MV-4-11 (cell line): Measurements from ENCODE around the gene TPRG1L.
A peak's percentile ranks its signal among the peaks of the same experiment; 100 is the strongest.
"Not testable (repeated sequence)": the region's sequence is repeated elsewhere in the genome, so short reads cannot be mapped to it uniquely, and the experiment has no call there.

Experiments
- DNase-seq: peaks from one replicate; lab custom pipeline; 2025; lab: John Stamatoyannopoulos, UW

Gene TPRG1L

DNA sequence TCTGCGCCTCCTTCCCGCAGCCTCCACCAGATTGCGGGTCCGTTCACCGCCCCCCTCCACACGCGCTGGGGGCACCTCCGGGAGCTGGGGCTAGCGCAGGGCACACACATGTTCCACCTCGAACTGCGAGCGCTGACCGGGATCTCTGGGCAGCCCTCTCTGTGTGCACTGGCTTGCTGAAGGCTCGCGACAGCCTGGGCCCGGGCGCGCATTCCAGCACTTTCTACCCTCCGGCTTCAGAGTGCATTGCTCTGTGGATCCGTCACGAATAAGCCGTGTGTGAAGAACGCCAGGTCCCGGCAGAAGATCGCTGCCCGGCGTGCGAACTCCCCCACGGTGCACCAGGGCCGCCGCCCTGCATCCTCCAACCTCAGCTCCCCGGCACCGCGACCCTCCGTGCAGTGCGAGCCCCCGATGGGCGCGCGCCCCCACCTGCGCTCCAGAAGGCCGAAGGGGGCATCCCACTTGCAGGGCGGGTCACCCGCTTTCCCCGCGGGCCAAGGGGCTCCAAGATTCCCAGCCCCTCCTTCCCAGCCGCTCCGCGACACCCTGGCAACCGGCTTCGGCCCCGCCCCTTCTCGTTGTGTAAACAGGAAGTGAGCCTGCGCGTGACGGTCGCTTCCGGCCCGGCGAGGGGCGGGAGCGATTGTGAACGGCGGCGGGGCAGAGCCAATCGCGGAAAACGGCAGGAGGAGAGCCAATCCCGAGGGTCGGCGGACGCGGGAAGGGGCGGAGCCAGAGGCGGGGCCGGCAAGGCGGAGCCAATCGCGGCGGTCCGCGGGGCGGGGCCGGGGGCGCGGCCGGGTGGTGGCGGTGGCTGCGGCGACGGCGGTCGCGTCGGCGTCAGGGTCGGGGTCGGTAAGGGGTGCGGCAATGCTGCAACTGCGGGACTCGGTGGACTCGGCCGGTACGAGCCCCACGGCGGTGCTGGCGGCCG lies at the start of gene TPRG1L:
Gene TPRG1L, plus strand, starts transcription at position 816 of the 937 bp plus-strand sequence. Its CDS starts 58 bp downstream, at position 874.
- DNase-seq: peak; percentile 94

DNA sequence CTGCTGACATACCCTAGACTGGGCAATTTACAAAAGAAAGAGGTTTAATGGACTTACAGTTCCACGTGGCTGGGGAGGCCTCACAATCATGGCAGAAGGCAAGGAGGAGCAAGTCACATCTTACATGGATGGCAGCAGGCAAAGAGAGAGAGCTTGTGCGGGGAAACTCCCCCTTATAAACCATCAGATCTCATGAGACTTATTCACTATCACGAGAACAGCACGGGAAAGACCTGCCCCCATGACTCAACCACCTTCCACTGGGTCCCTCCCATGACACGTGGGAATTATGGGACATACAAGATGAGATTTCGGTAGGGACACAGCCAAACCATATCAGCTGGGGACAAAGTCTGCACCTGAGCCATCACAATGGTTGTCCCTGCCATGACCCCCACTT lies 49.3 kb upstream of the TPRG1L start:
- not testable (repeated sequence) for DNase-seq

DNA sequence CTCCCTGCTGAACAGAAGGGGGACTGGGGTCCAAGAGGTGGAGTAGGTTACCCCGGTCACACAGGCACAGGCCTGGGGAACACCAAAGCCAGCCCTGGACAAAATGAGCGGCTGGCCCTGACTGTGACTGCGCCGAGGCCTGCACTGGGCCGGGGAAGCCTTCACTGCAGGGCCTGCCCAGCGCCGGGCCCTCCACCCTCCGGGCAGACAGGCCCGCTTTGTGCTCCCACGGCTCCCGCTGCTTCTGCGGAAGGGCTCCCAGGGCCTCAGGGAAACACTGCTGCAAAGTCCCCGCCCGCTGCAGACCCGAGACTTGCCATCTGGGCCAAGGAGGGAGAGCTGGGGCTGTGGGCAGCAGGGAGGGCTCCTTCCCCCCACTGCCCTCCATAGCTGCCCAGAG lies 48.8 kb upstream of the TPRG1L start:
- DNase-seq: no peak

DNA sequence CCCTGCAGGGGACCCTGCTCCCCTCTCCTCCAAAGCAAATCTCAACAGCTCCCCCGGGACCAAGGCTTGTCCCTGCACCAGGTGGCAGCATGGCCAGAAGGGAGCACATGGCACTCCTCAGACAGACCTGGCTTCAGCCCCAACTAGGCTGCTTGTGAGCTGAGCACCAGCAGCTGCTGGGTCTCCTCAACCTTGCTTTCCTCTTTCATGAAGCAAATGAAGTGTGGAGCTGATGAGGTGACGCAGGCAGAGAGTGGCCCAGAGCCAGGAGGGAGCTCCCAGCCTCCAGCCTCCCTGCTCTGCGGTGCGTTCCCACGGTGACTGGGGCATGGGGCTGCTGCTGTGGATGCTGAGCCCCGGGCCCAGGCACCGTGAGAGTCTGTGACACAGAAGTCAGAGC lies 47.5 kb upstream of the TPRG1L start:
- DNase-seq: no peak

DNA sequence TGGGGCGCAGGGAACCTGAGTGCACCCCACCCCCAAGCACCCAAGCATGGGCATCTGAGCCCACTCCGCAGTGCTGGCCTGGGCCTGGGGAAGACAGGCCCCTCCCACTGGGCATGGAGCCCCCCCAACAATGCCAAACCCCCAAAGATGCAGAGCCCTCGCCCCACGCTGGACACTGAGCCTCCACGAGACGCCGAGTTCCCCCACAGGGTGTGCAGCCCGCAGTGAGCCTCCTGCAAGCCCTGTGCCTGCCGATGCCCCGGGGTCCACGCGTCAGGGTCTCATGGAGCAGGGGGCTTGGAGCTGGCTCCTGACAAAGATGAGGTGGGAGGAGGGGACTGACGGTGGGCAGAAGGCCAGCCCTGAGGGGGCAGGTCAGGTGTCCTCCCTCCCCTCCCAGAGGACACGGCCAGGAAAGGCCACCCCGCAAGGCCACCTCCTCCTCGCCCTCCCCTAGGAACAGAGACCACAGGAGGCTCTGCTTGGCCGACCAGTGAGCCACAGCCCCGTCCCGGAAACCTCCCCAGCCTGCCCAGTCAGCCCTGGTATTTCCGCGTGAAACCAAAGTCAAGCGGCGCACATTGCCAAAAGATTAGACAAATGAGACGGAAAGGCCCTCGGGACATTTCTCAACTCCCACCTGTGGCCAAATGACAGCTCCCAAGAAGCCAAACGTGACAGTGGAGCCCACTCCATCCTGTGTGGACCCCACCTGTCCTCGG lies 46.9 kb upstream of the TPRG1L start:
- DNase-seq: peak; percentile 70

DNA sequence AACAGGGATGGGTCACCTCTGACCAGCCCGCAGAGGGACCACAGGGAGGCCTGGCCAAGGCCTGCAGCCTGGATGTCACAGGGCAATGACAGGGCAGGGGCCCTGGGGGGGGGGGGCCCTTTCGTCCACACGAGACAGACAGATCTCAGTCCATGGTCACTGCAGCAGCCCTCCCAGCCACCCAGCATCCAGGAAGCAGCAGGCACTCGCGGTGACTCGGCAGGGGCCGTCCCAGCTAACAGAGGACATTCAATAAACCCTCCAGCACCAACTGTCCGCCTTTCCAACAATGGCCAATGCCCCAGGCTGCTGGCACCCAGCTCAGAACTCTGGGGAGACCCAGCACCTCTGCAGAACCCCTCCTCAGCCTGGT lies 46.4 kb upstream of the TPRG1L start:
- DNase-seq: no peak

DNA sequence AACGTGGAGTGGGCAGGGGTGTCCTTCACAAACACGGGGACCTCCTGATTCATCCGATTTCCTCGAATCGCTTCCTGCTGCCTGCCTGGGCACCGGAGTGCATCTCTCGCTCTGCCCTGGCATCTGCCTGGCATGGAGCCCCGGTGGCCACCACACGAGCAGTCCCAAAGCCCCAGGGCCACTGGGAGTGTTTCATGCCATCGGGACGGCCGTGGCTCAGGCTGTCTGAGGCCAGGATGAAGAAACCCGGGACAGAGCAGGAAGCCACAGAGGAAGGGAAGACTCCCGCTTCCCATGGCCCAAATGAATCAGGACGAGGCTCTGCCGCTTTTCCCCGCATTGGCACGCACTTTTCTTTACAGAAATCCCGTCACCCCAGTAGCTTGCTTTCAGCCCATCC lies 45.9 kb upstream of the TPRG1L start:
- DNase-seq: no peak

DNA sequence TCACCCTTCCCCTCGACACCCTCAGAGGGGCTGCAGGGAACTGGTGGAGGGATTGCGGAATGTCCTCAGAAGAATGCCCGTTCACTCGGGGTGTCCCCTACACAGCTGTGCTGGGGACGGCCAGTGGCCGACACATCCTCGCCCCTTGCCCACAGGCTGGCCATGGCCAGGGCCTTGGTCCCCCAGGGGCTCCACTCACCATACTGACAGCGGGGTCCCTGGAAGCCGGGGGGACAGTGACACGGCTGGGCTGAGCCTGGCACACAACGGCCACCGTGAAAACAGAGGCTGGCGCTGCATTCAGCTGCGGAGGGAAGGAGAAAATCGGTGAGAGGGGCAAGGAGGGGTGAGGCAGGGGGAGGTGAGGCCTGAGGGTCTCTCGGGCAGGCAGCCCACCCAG lies 45.2 kb upstream of the TPRG1L start:
- DNase-seq: no peak

DNA sequence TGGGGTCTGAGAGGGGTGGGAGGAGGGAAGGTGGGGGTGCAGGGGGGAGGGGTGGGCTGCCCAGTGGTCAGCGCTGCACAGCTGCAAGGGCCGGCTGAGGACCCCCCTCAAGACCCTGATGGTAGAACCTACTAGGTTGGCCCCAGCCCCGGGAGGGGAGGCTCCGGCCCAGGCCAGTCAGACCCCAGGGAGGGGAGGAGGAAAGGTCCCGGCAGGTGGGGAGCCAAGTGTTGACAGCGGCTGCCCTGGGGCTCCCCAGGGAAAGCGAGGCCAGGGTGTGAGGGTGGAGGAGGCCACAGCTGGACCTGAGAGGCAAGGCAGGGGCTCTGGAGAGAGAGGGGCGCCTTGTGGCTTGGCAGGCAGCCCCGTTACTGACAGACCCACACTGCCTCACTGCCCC lies 44.6 kb upstream of the TPRG1L start:
- no peak for DNase-seq

DNA sequence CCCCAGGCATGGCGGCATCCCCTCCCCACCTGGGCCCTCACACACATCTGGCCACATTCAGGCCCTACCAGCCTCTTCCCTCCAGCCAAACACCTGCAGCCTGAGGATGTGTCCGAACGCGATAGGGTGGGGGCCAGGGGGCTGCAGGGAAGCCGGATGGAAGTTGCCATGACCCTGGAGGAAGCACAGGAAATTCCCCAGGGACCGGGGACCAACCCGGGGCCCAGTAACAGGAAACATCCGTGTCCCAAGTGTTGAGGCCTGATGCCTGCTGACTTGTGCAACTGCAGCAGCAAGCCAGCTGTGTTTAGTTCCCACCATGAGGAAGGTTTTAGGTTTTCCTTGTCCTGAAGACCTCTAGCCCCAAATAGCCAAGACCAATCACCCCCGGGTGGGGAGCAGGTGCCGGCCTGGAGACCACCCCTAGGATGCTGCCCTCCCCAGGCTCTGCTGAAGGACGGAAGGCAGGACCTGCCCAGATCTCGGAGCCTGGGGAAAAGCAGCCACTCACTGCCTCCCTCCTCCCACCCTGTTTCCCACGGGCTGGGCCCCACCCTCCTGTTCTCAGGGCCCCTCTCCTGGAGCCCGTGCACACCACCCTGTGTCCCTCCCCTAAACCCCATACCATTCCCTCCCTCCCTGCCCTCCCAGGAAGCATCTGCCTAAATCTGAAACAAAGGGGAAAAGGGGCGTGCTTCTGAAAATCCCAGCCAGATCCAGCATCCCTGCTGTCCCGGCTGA lies 43.3 kb upstream of the TPRG1L start:
- DNase-seq: peak; percentile 7

DNA sequence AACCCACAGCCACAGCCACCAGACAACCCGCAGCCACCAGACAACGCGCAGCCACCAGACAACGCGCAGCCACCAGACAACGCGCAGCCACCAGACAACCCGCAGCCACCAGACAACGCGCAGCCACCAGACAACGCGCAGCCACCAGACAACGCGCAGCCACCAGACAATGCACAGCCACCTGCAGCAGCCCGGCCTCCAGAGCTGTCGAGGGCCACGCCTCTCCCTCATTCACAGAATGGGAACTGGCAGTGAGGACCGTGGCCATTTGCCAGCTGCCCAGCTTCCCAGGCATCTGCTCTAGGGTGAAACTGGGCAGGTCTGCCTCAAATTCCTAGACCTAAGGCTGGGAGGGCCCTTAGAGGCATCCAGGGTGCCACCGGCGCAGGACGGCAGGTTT lies 41.1 kb upstream of the TPRG1L start:
- DNase-seq: not testable (repeated sequence)

DNA sequence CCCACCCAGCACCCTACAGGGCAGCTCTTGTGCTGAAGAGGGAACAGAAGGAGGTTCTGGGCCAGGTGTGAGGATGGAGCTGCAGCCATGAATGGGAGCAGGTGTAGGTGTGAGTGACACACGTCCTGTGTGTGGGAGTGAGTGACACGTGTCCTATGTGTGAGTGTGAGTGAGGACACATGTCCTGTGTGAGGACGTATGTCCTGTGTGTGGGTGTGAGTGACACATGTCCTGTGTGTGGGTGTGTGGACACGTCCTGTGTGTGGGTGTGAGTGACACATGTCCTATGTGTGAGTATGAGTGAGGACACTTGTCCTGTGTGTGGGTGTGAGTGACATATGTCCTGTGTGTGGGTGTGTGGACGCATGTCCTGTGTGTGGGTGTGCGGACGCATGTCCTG lies 39.9 kb upstream of the TPRG1L start:
- no peak for DNase-seq

DNA sequence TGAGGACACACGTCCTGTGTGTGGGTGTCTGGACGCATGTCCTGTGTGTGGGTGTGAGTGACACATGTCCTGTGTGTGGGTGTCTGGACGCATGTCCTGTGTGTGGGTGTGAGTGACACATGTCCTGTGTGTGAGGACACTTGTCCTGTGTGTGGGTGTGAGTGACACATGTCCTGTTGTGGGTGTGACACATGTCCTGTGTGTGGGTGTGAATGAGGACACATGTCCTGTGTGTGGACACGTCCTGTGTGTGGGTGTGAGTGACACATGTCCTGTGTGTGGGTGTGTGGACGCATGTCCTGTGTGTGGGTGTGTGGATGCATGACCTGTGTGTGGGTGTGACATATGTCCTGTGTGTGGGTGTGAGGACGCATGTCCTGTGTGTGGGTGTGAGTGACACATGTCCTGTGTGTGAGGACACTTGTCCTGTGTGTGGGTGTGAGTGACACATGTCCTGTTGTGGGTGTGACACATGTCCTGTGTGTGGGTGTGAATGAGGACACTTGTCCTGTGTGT lies 39.4 kb upstream of the TPRG1L start:
- not testable (repeated sequence) for DNase-seq

DNA sequence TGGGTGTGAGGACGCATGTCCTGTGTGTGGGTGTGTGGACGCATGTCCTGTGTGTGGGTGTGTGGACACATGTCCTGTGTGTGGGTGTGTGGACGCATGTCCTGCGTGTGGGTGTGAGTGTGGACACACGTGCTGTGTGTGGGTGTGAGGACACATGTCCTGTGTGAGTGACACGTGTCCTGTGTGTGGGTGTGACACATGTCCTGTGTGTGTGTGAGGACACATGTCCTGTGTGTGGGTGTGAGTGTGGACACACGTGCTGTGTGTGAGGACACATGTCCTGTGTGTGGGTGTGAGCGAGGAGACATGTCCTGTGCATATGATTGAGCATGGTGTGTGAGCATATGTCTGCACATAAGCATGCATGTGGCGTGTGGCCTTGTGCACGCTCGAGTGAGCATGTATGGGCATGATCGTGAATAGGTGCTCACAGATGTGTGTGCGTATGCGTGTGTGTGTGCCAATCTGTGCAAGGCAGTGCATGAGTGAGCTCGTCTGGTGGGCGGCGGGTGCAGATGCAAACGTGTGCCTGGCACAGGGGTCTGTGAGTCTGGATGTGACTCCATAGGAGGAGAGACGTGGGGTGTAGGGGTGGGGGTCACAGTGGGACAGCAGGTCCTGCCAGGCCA lies 38.8 kb upstream of the TPRG1L start:
- no peak for DNase-seq

DNA sequence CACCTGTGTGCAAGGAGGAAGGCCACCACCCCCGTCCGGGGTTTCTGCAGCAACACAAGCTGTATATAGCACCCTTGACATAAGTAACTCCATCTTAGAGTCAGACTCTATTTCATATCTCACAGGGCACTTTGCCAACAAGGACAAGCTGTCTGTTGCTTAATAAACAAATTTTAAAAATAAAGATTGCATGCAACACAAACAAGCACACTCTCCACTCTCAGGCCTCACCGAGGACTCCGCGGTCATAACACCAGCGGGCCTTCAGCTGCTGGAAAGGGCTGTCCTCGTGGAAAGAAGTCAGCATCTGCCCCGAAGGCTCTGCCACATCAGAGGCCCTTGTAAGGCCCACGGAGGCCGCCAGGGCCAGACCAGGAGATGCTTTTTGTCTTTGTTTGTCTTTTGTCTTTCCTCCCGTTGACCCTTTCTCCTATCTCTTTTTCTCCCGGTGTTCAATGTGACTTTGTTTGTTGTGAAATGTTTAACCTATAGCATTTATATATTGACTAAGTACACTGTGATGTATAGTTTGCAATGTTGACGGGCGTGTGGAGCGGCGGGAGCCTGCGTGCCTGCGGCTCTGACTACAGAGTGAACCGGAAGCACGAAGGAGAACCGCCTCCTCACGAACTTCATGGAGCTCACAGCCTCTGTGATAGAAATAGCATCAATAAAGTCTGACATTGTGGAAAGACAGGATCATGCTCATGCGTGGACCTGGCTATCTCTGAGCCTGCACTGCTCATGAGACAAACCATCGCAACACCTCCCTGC lies 37.6 kb upstream of the TPRG1L start:
- peak; percentile 37 for DNase-seq

DNA sequence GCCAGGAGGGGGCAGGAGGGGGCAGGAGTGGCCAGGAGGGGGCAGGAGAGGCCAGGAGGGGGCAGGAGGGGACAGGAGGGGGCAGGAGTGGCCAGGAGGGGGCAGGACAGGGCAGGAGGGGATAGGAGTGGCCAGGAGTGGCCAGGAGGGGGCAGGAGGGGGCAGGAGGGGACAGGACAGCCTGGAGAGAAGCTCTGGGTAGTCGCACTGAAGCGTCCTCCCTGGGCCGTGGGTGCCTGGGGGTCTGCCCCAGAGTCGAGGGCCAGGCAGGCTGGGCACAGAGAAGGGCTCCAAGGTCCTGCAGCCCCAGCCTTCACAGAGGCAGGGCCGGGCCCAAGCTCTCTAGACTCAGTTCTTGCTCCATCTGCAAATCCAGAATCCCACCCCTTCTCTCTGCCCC lies 36.4 kb upstream of the TPRG1L start:
- DNase-seq: no peak

DNA sequence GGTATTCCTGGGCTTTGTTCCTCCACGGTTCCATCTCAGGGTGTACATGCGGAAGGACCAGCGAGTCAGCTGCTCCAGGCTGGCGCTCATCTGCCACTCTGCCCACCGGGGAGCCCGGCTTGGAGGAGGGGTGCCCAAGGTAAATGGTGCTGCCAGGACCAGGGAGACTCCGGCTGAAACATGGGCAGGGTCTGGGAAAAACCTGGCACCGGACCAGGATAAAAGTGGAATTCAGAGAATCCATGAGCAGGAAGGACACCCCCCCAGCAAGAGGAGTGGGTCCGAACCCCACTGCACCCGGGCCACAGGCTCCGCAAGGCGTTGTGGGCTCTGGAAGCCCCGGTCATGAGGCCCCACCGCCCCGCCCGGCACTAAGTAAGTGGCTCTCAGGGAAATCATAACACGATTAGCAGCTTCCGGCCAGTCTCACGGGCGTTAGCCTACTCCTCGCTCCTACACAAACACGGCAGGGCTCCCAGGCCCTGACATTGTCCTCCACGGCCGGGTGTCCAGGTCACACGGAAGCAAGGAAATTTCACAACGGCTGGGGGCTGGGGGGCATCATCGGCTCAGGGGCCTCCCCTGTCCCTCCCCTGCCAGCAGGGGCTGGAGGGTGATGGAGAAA lies 34.6 kb upstream of the TPRG1L start:
- no peak for DNase-seq

DNA sequence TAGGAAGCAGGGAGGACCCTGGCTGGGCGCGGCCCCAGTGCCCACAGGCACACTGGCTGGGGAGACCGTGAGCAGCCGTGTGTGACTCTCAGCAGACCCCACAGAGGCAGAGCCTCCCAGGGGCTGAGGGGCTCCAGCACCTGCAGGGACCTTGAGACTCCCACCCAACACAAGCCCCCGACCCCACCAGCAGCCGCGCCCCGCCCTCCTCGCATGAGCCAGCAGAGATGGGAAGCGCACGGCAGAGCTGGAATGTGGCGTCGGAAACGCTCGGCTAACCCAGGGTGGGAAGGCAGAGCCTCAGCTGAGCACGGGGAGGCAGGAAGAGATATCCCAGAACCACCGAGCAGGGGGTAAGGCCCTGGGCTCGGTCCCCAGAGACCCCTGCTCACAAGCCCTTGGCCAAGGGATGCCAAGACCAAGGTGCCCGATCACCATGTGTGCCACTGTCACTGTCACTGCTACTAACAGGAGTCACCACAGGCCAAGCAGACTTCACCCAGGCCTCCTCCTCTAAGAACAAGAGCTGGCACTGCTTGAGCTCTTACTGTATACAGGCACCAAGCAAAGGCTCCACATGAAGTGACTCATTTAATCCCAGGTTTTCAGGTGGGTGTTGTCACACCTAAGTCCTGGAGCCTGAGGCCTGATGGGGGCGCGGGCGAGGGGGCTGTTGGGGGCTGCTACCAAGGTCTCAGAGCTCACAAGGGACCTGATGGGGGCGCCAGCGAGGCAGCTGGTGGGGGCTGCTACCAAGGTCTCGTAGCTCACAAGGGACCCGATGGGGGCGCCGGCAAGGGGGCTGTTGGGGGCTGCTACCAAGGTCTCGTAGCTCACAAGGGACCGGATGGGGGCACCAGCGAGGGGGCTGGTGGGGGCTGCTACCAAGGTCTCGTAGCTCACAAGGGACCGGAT lies 33.6 kb upstream of the TPRG1L start:
- DNase-seq: no peak

DNA sequence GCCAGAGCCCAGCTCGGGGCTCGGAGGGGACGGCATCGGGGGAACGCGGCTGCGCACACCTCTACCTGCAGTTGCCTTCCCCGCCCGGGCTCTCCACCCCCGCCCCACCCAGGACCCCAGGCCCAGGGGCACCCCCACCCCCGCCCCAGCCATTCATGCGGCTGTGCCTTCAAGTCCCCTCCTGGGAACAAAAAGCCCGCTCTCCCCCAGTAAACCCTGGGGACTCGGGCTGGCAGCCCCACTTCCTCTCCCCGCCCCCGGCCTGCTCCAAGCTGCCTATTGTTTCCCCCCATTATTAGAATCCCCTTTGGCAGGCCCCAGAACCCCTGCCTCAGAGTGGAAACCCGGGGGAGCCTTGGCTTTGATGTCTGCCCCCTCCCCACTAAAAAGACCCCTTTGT lies 31.5 kb upstream of the TPRG1L start:
- no peak for DNase-seq

DNA sequence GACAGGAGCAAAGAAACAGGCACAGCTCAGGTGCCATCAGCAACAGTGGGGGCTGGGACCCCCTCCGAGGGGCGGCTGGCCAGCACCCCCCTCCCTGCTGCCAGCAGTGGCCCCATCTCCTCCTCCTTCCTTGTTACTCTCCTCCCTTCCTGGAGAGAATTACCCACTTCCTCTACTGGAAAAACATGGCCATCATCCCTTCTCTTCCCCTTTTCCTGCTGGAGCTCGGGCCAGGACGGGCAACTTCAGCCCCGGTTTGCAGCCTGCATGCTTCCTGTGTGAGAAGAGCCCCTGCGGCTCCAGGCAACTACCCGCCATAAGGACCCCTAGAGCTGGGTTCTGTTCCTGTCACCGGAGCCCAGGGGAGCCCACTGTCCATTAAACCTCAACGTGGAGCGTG lies 31.1 kb upstream of the TPRG1L start:
- peak; percentile 2 for DNase-seq
